CD4-positive, alpha-beta T cell treated with Interleukin-4 for 4 hours (primary cell): ENCODE data around the gene DELE1.
"Not testable (repeated sequence)": the region's sequence is repeated elsewhere in the genome, so short reads cannot be mapped to it uniquely, and the experiment has no call there.

ENCODE experiments used
- DNase-seq: peaks from one replicate; pipeline ENCODE4 v3.0.0-alpha.2; 2020

Gene DELE1

DNA sequence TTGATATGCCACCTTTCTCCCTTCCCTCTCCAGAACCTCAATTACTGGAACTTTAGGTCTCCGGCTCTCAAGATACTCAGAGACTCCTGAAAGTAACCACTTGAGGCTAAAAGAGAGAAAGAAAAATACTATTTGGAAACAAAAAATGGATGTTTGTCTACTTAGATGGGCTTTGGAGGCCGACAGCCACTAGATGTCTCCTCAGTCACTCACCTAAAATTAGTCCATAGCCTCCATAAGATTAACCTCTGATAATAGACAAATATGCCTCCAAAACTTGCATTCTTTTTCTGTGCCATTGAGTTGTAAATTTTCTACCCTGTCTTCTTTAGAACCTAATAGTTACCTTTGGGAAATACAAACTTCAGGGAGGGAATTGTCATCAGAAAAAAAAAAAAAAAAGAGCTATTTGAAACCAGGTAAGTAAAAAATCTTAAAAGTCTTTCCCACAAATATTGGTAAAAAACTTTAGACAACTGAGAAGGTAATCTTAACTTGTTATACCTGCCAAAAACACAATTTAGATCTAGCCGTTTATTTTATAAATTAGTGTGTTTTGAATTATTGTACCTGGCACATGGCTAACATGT lies 34.3 kb upstream of the DELE1 start:
- DNase-seq = no peak

- not testable (repeated sequence) for DNase-seq
Measured at GRCh38 chr5:141890429-141890828, 33.2 kb upstream of the DELE1 start.

- no peak for DNase-seq
Measured at GRCh38 chr5:141897425-141897824, 26.2 kb upstream of the DELE1 start.

DNA sequence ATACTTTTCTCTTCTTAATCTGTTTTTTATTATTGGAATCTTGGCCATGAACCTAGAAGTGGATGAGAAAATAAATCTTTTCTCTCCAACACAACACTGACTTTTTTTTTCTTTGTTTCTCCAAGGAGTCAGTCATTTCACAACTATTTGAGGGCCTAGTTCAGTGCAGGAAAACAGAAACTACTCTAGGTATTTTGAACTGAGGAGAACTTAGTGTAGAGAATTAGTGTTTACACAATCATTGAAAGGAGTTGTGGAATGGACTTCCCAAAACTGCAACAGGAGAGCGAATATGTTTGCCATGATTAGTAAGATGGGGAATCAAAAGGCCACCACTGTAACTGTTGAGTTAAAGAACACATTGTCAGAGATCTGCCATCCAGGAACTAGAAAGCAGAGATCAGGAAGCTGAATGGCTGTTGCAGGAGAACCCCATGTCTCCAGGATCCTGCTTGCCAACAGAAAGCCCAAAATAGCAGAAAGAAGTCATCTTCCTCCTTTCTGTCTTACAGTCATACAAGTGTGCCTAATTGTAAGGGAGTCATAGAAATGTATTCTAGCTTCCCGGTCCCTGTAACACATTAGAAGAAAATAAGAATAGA lies 25.1 kb upstream of the DELE1 start:
- DNase-seq = no peak

DNA sequence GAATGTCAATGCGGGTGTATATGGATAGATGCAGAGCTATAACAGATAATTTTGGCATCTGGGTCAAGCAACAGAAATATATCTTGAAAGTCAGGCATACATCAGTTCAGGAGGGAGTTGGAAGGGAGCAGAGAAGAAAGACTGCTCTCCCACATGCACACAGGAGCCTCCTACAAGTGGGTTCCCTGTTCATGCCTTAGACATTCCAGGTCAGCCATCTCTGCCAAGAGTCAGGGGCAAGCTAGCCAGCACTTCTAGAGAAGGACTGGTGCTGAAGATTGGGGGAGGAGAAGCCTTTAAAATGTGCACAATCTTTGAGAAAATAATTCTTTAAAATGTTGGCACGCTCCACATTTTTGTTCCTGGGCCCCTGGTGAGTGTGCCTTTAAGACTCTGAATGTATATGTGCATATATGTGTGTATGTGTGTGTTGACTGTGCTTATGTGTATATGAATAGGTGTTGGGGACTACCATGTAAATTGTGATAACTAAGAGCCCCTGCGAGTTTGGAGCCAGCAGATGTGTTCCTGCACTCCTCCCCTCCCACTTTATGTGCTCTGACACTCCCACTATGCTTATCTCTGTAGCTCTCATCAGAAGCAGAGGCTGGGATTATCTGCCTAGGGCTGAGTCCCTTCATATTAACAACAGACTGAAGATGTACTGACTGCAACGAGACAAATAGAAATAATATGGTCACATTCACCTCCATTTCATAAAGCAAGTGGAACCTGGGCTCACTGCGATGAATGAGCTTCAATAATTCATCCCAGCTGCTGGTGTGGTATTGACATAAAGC lies 21.5 kb upstream of the DELE1 start:
- no peak for DNase-seq

GRCh38 chr5:141903261-141903660 lies 20.4 kb upstream of the DELE1 start:
- DNase-seq = no peak

DNA sequence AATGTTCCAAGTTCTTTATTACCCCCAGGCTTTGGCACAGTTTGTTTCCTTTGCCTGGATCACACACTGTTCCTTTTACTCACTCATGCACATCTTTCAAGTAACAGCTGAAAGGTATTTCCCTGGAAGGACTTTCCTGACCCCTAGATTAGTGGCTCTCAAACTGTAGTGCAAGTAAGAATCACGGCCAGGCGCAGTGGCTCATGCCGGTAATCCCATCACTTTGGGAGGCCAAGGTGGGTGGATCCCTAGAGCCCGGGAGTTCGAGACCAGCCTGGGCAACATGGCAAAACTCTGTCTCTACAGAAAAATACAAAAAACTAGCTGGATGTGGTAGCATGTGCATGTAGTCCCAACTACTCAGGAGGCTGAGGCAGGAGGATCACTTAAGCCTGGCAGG lies 19.1 kb upstream of the DELE1 start:
- DNase-seq = no peak

- DNase-seq = no peak
Measured at GRCh38 chr5:141906517-141906916, 17.2 kb upstream of the DELE1 start.

GRCh38 chr5:141906972-141907371 lies 16.7 kb upstream of the DELE1 start:
- DNase-seq = no peak

GRCh38 chr5:141908796-141909195 lies 14.9 kb upstream of the DELE1 start:
- DNase-seq = no peak

GRCh38 chr5:141909212-141909611 lies 14.5 kb upstream of the DELE1 start:
- no peak for DNase-seq

DNA sequence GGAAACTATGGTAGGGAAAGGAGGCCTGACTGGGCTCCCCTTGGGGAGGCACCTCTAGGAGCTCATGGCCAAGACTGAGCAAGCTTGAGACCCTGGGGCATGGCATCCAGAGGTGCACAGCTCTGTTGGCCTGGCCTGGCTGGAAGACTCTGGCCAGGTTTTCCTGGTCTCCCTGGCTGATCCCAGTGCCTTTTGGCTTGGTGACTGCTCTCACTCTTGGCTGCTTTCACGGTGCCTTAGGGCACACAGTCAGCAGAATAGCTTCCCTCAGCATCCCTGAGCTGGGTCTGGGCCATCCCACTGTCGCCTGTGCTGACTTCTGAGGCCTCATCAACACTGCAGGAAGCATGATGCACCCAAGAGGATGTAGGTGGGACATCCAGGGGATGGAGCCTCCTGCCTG lies 13.4 kb upstream of the DELE1 start:
- no peak for DNase-seq

GRCh38 chr5:141913560-141914198 lies 10.0 kb upstream of the DELE1 start:
- no peak for DNase-seq

DNA sequence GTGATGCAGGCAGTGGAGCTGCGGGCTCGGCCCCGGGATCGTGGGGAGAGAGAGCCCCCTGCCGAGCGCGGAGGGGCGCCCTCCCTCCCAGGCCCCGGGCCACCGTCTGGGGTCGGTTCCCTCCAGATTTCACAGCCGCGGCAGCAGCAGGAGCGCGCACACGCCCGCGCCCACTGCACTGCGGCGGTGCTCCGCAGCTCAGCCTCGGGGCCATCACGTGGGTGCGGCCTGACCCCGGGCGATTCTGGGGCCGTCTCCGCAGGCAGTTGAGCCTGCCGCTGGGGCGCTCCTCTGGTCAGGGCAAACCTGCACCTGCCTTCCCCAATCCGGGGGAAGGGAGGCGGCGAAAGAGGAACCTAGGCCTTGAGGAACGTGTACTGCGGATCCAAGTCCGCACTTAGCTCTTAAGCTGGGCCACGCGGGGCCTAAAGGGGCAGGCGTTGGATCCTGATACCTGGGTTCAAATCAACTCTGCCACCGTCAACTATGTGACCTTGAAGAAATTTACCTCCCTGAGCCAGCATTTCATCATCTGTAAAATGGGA lies 9.4 kb upstream of the DELE1 start:
- no peak for DNase-seq

GRCh38 chr5:141914797-141915196 lies 8.9 kb upstream of the DELE1 start:
- no peak for DNase-seq

DNA sequence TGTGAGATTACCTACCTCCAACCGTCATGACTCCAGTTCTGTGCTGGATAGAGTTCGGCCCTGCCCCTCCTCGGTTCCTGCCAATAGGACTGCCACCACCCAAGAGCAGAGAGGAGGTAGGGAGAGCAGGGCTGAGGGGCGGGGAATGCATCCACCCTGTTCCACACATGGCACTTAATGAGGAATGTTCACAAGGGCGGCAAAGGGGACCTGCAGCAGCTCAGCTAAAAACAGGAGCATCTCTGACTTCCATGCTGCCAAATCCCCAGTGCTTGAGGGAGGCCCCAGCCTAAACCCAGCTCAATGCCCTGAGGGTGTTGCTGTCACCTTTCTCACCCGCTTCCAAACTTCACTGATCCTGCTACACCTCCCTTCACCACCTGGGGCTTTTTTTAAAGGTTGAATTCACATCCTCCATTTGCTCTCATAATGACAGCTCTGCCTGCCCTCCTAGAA lies 7.8 kb upstream of the DELE1 start:
- DNase-seq = no peak

- no peak for DNase-seq
Measured at GRCh38 chr5:141916522-141916921, 7.1 kb upstream of the DELE1 start.

GRCh38 chr5:141917760-141918159 lies 5.9 kb upstream of the DELE1 start:
- DNase-seq = no peak

GRCh38 chr5:141919218-141920119 lies 4.2 kb upstream of the DELE1 start:
- DNase-seq = no peak

DNA sequence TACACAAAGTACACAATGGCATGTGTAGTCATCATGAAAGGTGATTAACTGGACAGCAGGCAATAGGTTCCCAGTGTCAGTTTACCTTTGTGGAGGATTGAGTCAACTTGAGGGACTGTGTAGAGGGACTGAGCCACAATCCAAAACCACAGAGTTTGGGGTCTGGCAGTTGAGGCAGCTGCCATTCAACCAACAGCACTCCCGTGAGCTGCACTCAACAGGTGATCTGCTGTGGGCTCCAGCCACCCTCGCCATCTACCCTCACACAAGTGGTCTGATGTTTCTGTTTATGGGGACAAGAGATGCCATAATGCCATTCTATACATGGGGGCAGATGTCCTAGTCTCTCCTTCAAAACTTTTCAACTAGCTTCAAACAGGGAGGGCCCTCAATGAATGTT lies 2.9 kb upstream of the DELE1 start:
- DNase-seq = no peak

GRCh38 chr5:141922827-141923447 lies 734 bp upstream of the DELE1 start:
- not testable (repeated sequence) for DNase-seq

DNA sequence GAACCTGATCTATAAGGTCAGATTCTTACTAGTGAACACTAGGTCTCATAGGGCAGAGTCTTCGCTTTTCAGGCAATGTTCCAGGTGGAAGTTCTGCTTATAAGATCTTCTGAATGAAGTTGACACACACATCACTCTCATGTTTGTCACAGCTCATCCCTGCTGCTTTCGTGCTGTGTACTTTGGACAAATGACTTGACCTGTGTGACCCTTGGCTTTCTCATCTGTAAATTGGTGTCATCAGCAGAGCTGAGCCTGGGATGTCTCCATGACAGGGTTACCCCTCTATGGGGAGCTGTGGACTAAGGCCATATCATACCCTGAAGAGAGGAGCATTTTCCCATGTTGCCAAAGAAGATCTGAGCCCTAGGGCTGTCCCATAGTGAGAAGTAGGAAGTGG lies 2.8 kb downstream of the DELE1 start:
- no peak for DNase-seq
